ENCODE measurements around the gene KCTD13. TPM values are rescaled to one million over a fixed set of nuclear protein-coding genes. Genes with fewer than 3 reads are reported as not detected.

KCTD13 gene
- total and polyA plus RNA-seq, 2 donors from 2014 or later, result 9.9 to 25.8 TPM

GRCh38 chr16:29922986-29923501, 3.0 kb downstream of the KCTD13 start:
- Histone ChIP-seq H3K27me3 (ENCODE audit: control insufficient read depth, insufficient read depth, low read length) (no peaks in the 10 kb centered on the region), H3K36me3 (ENCODE audit: control insufficient read depth in 2 of 3, insufficient read depth in 3 of 3, low read length in 3 of 3) (peaks cover 0 to 17% (median 8%) of the 10 kb centered on the region in 3 donors), H3K9me3 (ENCODE audit: control insufficient read depth in 2 of 3, insufficient read depth in 1 of 3, low read length in 3 of 3) (no peaks in the 10 kb centered on the region), H3K9ac (ENCODE audit: low read length in 3 of 3) (no peak overlapping the region), H3K4me3 (ENCODE audit: low read length in 3 of 3) (no peak overlapping the region), H3K27ac (ENCODE audit: low read depth in 2 of 2, low read length in 2 of 2) (no peak overlapping the region), H3K4me1 (ENCODE audit: control insufficient read depth in 2 of 3, insufficient read depth in 2 of 3, low read depth in 1 of 3, low read length in 3 of 3) (peaks cover 4 to 14% (median 6%) of the 10 kb centered on the region in 3 donors)
- no peak for TF ChIP-seq CTCF (IDR thresholded peaks at IDR 0.05; ENCODE audit: borderline replicate concordance, extremely low read depth, insufficient read depth)
- intact Hi-C loops (cut with DNase I), result no loop called here
- FAIRE-seq (no peak), DNase-seq (no peak)

- Histone ChIP-seq H3K36me3 (ENCODE audit: control insufficient read depth in 2 of 3, insufficient read depth in 3 of 3, low read length in 3 of 3) (peaks cover 0 to 17% (median 8%) of the 10 kb centered on the region in 3 donors), H3K9ac (ENCODE audit: low read length in 3 of 3) (no peak overlapping the region), H3K27ac (ENCODE audit: low read depth in 2 of 2, low read length in 2 of 2) (no peak overlapping the region), H3K4me1 (ENCODE audit: control insufficient read depth in 2 of 3, insufficient read depth in 2 of 3, low read depth in 1 of 3, low read length in 3 of 3) (peaks cover 4 to 14% (median 6%) of the 10 kb centered on the region in 3 donors), H3K4me3 (ENCODE audit: low read length in 3 of 3) (no peak overlapping the region), H3K27me3 (ENCODE audit: control insufficient read depth, insufficient read depth, low read length) (no peaks in the 10 kb centered on the region), H3K9me3 (ENCODE audit: control insufficient read depth in 2 of 3, insufficient read depth in 1 of 3, low read length in 3 of 3) (no peaks in the 10 kb centered on the region)
- TF ChIP-seq CTCF (IDR thresholded peaks at IDR 0.05; ENCODE audit: borderline replicate concordance, extremely low read depth, insufficient read depth), result no peak
- FAIRE-seq, result no peak
- DNase-seq, result no peak
- intact Hi-C loops (cut with DNase I), result no loop called here
Measured at GRCh38 chr16:29922326-29922725, 3.7 kb downstream of the KCTD13 start.

GRCh38 chr16:29921034-29921385, 5.0 kb downstream of the KCTD13 start:
- Histone ChIP-seq H3K27ac (ENCODE audit: low read depth in 2 of 2, low read length in 2 of 2) (no peak overlapping the region), H3K27me3 (ENCODE audit: control insufficient read depth, insufficient read depth, low read length) (no peaks in the 10 kb centered on the region), H3K4me1 (ENCODE audit: control insufficient read depth in 2 of 3, insufficient read depth in 2 of 3, low read depth in 1 of 3, low read length in 3 of 3) (peaks cover 0 to 6% (median 0%) of the 10 kb centered on the region in 3 donors), H3K9me3 (ENCODE audit: control insufficient read depth in 2 of 3, insufficient read depth in 1 of 3, low read length in 3 of 3) (no peaks in the 10 kb centered on the region), H3K36me3 (ENCODE audit: control insufficient read depth in 2 of 3, insufficient read depth in 3 of 3, low read length in 3 of 3) (peaks cover 0 to 17% (median 8%) of the 10 kb centered on the region in 3 donors), H3K4me3 (ENCODE audit: low read length in 3 of 3) (no peak overlapping the region), H3K9ac (ENCODE audit: low read length in 3 of 3) (no peak overlapping the region)
- FAIRE-seq, result no peak
- no peak for DNase-seq
- intact Hi-C loops (cut with DNase I), result no loop called here
- TF ChIP-seq CTCF (IDR thresholded peaks at IDR 0.05; ENCODE audit: borderline replicate concordance, extremely low read depth, insufficient read depth), result no peak
